HepG2 (cell line): ENCODE measurements around the gene PRR20A. TPM values are rescaled to one million over a fixed set of nuclear protein-coding genes. Genes with fewer than 3 reads are reported as not detected.
"Not testable (repeated sequence)": the region's sequence is repeated elsewhere in the genome, so short reads cannot be mapped to it uniquely, and the experiment has no call there.

Source experiments
- ATAC-seq: fragments of 200-7000 bp; cut with Tn5 transposase; 3 replicates; pipeline ENCODE4 v1.9.1; 2020; ENCODE audit warnings: mild to moderate bottlenecking, moderate library complexity
- BruUV-seq: library from RNA; stranded (reverse); fragments of 400-500 nt; replicated peaks from 2 replicates; lab custom pipeline; 2021; lab: Mats Ljungman, UMichigan
- CTCF ChIA-PET: fragments of 300-600 bp; formaldehyde crosslinking; extraction: SDS; loops from one replicate; lab custom pipeline; 2021; ENCODE audit warnings: low total read pairs, inconsistent platforms, low intra/inter-chr PET ratio; lab: Yijun Ruan, JAX
- POLR2A ChIA-PET: fragments of 350-600 bp; sonication (Branson Sonifier 250); formaldehyde crosslinking; loops from one replicate; lab custom pipeline; 2020; ENCODE audit warnings: antibody characterized with exemption, inconsistent platforms; lab: Yijun Ruan, JAX
- DNase-seq: peaks from one replicate; pipeline ENCODE4 v3.0.0-alpha.2; 2015; ENCODE audit warnings: low spot score
- FAIRE-seq: peaks from 3 replicates; lab custom pipeline; 2011; peaks lifted over from hg19 to GRCh38; lab: Jason Lieb, UNC
- H2AFZ ChIP-seq: one replicate; pipeline ENCODE4 v1.6.1; 2011; ENCODE audit warnings: low read length, inconsistent platforms
- H3K27ac ChIP-seq: fragments of 300-600 bp; 3 replicates; pipeline ENCODE4 v1.8.0; 2011; ENCODE audit warnings: mixed run types, mild to moderate bottlenecking, mixed read lengths, low read length, inconsistent platforms; ENCODE audit not compliant: insufficient read depth; ENCODE audit errors: extremely low read length
- H3K27me3 ChIP-seq, 2 experiments: fragments of 200-600 bp in 1 of 2; 2 replicates in 1 of 2; 3 replicates in 1 of 2; pipeline versions ENCODE4 v1.6.0 to v1.8.0; 2011; ENCODE audit warnings: low read length in 2 of 2, mild to moderate bottlenecking in 2 of 2, moderate library complexity in 2 of 2, inconsistent platforms in 1 of 2; ENCODE audit not compliant: insufficient read depth in 2 of 2, control insufficient read depth in 1 of 2
- H3K36me3 ChIP-seq, 2 experiments: fragments of 200-600 bp in 1 of 2; replicated peaks in 1 of 2; 2 replicates in 1 of 2; 3 replicates in 1 of 2; pipeline versions ENCODE4 v1.5.1 to v1.8.0; 2011; ENCODE audit warnings: low read length in 2 of 2, inconsistent platforms in 1 of 2; ENCODE audit not compliant: insufficient read depth in 2 of 2, control insufficient read depth in 1 of 2
- H3K4me1 ChIP-seq: 2 replicates; pipeline ENCODE4 v1.5.1; 2012; ENCODE audit warnings: low read length, inconsistent platforms; ENCODE audit not compliant: insufficient read depth
- H3K4me2 ChIP-seq: 2 replicates; pipeline ENCODE4 v1.6.0; 2011; ENCODE audit warnings: low read depth, low read length, inconsistent platforms
- H3K4me3 ChIP-seq, 3 experiments: fragments of 200-600 bp in 1 of 3; sonication (generic), shearing (Covaris generic) in 1 of 3; replicated peaks in 1 of 3; 2 replicates each; pipeline ENCODE4 v1.5.1; 2011 to 2016; ENCODE audit warnings: low read length in 3 of 3, inconsistent platforms in 2 of 3, low read depth in 2 of 3, mild to moderate bottlenecking in 2 of 3, control low read depth in 1 of 3, mixed read lengths in 1 of 3; ENCODE audit not compliant: insufficient read depth in 1 of 3
- H3K79me2 ChIP-seq: one replicate; pipeline ENCODE4 v1.6.1; 2011; ENCODE audit warnings: low read length, inconsistent platforms; ENCODE audit not compliant: insufficient read depth
- H3K9ac ChIP-seq: 2 replicates; pipeline ENCODE4 v1.6.0; 2011; ENCODE audit warnings: mild to moderate bottlenecking, low read depth, low read length, inconsistent platforms; ENCODE audit not compliant: insufficient read depth
- H3K9me3 ChIP-seq: 2 replicates; pipeline ENCODE4 v1.5.1; 2012; ENCODE audit warnings: mild to moderate bottlenecking, low read length
- H4K20me1 ChIP-seq: 2 replicates; pipeline ENCODE4 v1.6.0; 2011; ENCODE audit warnings: inconsistent platforms, mild to moderate bottlenecking, low read length, moderate library complexity; ENCODE audit not compliant: insufficient read depth
- FOXA1 ChIP-seq, 2 experiments: fragments of 450-650 bp in 1 of 2; sonication (generic) in 1 of 2; formaldehyde crosslinking in 1 of 2; IDR thresholded peaks; 2 replicates each; pipeline versions ENCODE4 v1.4.0 to v1.6.1; 2016 to 2020; ENCODE audit warnings: missing genetic modification reagents in 1 of 2
- ONECUT2 ChIP-seq: sonication (generic); formaldehyde crosslinking; IDR thresholded peaks from 2 replicates; pipeline ENCODE4 v1.4.0; 2020; ENCODE audit warnings: missing genetic modification reagents
- SRSF1 ChIP-seq: fragments of 200-400 bp; formaldehyde crosslinking; optimal IDR thresholded peaks from 2 replicates; pipeline ENCODE3; 2017; ENCODE audit warnings: mild to moderate bottlenecking, low read depth, low read length, moderate library complexity
- YY1 ChIP-seq: IDR thresholded peaks from 2 replicates; pipeline ENCODE4 v1.6.1; 2011; ENCODE audit warnings: low read length, low read depth, moderate library complexity, mild to moderate bottlenecking; ENCODE audit not compliant: insufficient read depth, insufficient replicate concordance
- ZNF441 ChIP-seq: sonication (generic); formaldehyde crosslinking; IDR thresholded peaks from 2 replicates; pipeline ENCODE4 v1.7.0; 2021; ENCODE audit warnings: missing genetic modification reagents, borderline replicate concordance
- WGBS: methylation state at CpG from one replicate; pipeline ENCODE4 v1.1.6; 2017; ENCODE audit warnings: low lambda C conversion rate; 5-methylcytosine and 5-hydroxymethylcytosine counted together
- in situ Hi-C: cut with HindIII; loops from 2 replicates; pipeline ENCODE4 v1.10.0; 2017; ENCODE audit warnings: low pct_unique_long_range_greater_than_20kb; ENCODE audit not compliant: extremely low pct_ligation_motif_present
- intact Hi-C: fragments of 100-400 bp; cut with micrococcal nuclease; formaldehyde crosslinking; loops from one replicate; pipeline ENCODE4 v1.10.0; 2022; ENCODE audit not compliant: unreplicated experiment
- polyA plus RNA-seq, 8 experiments: library from polyadenylated mRNA; depleted of rRNA in 3 of 8; stranded (reverse) in 7 of 8; unstranded in 1 of 8; fragments of >200 nt; fragmentation: Illumina TruSeq in 4 of 8; extraction: Trizol in 4 of 8; gene quantifications; 2 replicates each; pipeline versions ENCODE4 v1.2.1 to v1.2.3, GENCODE V29; 2011 to 2016; ENCODE audit warnings: low read depth in 4 of 8, missing spikeins in 1 of 8, mixed read lengths in 1 of 8; ENCODE audit not compliant: insufficient read depth in 1 of 8
- total RNA-seq, 5 experiments: library from RNA; depleted of rRNA; stranded (reverse); fragments of >200 nt; fragmentation: Illumina TruSeq; extraction: Trizol; gene quantifications; 2 replicates each; pipeline ENCODE4 v1.2.3, GENCODE V29; 2016; ENCODE audit warnings: low read depth in 1 of 5

Gene PRR20A
- total and polyA plus RNA-seq, 2 of the 13 experiments (the other 11 are each of a cell fraction or from before 2014, with no cell fraction given): not detected

GRCh38 chr13:57160332-57160731 is 19.6 kb downstream of the PRR20A start, which contains the start of gene PRR20D:
Gene PRR20D, plus strand, starts transcription at chr13:57160632. Its CDS starts 387 bp downstream, at chr13:57161019.
- BruUV-seq, H3K27me3 ChIP-seq, H3K79me2 ChIP-seq, ATAC-seq, H3K36me3 ChIP-seq, H3K4me3 ChIP-seq, CTCF ChIA-PET, FAIRE-seq, H3K27ac ChIP-seq, H3K4me1 ChIP-seq, H3K9ac ChIP-seq, in situ Hi-C loops, intact Hi-C loops, H3K4me2 ChIP-seq, H3K9me3 ChIP-seq, H2AFZ ChIP-seq, DNase-seq, H4K20me1 ChIP-seq, POLR2A ChIA-PET: not testable (repeated sequence)
- WGBS: no CpG with 5 or more reads among the region's 22 CpGs

GRCh38 chr13:57166897-57167296 is 26.2 kb downstream of the PRR20A start, which contains the start of gene PRR20E:
Gene PRR20E, plus strand, starts transcription at chr13:57167197. Its CDS starts 387 bp downstream, at chr13:57167584.
- H3K36me3 ChIP-seq, H3K9ac ChIP-seq, H3K4me3 ChIP-seq, H3K4me1 ChIP-seq, BruUV-seq, DNase-seq, H3K79me2 ChIP-seq, H3K4me2 ChIP-seq, in situ Hi-C loops, POLR2A ChIA-PET, H2AFZ ChIP-seq, ATAC-seq, H3K9me3 ChIP-seq, FAIRE-seq, H3K27me3 ChIP-seq, CTCF ChIA-PET, H4K20me1 ChIP-seq, intact Hi-C loops, H3K27ac ChIP-seq: not testable (repeated sequence)
- WGBS: no CpG with 5 or more reads among the region's 22 CpGs

GRCh38 chr13:57191667-57192066 is 50.9 kb downstream of the PRR20A start:
- no peaks in the 10 kb centered on the region for H3K27me3 ChIP-seq
- 11% methylated on average over 1 of the region's 1 CpG for WGBS
- no peaks in the 10 kb centered on the region for H3K36me3 ChIP-seq
- H4K20me1 ChIP-seq: no peaks in the 10 kb centered on the region
- H3K27ac ChIP-seq: no peak overlapping the region
- no peaks in the 10 kb centered on the region for H3K79me2 ChIP-seq
- H3K4me2 ChIP-seq: no peak overlapping the region
- no peak for ATAC-seq
- no peak for FAIRE-seq
- BruUV-seq: no TSS peak
- no peak for TF ChIP-seq ZNF441 (CRISPR knock-in tag)
- TF ChIP-seq FOXA1 (IDR thresholded peaks at IDR 0.05): no peak
- no peak for TF ChIP-seq FOXA1 (CRISPR knock-in tag; IDR thresholded peaks at IDR 0.05)
- TF ChIP-seq ONECUT2 (CRISPR knock-in tag): no peak
- TF ChIP-seq SRSF1: no peak
- TF ChIP-seq YY1: no peak
- H3K9me3 ChIP-seq: peaks cover 32% of the 10 kb centered on the region
- ChIA-PET CTCF (no interaction called here), POLR2A (no interaction called here)
- in situ Hi-C loops: no loop called here
- no peak for DNase-seq
- no peak overlapping the region for H3K9ac ChIP-seq
- no peaks in the 10 kb centered on the region for H3K4me1 ChIP-seq
- H2AFZ ChIP-seq: no peak overlapping the region
- no peak overlapping the region for H3K4me3 ChIP-seq
- intact Hi-C loops: no loop called here
